C4-2B (cell line): ENCODE measurements around the gene SUSD4.

Experiments used
- CTCF ChIP-seq: fragments of 450-650 bp; conservative IDR thresholded peaks from 2 replicates; pipeline ENCODE4 v1.5.1; 2017; ENCODE audit warnings: mild to moderate bottlenecking
- ZFX ChIP-seq: fragments of 450-650 bp; IDR thresholded peaks from 2 replicates; pipeline ENCODE4 v1.6.1; 2017

GRCh38 chr1:223394706-223395105, 30.7 kb upstream of the SUSD4 start:
- TF ChIP-seq CTCF (no peak), ZFX (no peak)
